ENCODE results near the gene OPRD1.
"Not testable (repeated sequence)": the region's sequence is repeated elsewhere in the genome, so short reads cannot be mapped to it uniquely, and the experiment has no call there.

Gene OPRD1

GRCh38 chr1:28789816-28790215 is 22.2 kb upstream of the OPRD1 start:
- Histone ChIP-seq H3K9me2 (replicated peaks; ENCODE audit: insufficient read depth, low read length) (no peaks in the 10 kb centered on the region), H3K4me2 (ENCODE audit: low read depth, low read length, poor library complexity, severe bottlenecking) (no peak overlapping the region), H2AFZ (ENCODE audit: low read depth, low read length, severe bottlenecking) (no peak overlapping the region), H3K79me2 (ENCODE audit: insufficient read depth, low read length) (no peaks in the 10 kb centered on the region), H4K20me1 (ENCODE audit: low read depth, low read length) (no peaks in the 10 kb centered on the region), H3K9ac (ENCODE audit: low read length) (no peak overlapping the region), H3K4me3 (ENCODE audit: insufficient read depth, low read length, poor library complexity, severe bottlenecking) (no peak overlapping the region), H3K9me3 (ENCODE audit: insufficient read depth, low read length) (no peaks in the 10 kb centered on the region), H3K36me3 (ENCODE audit: low read length) (no peaks in the 10 kb centered on the region), H3F3A (ENCODE audit: insufficient read depth) (no peaks in the 10 kb centered on the region), H3K27ac (ENCODE audit: low read depth, low read length) (no peak overlapping the region), H3K27me3 (ENCODE audit: low read length) (no peaks in the 10 kb centered on the region)
- TF ChIP-seq CTCF (IDR thresholded peaks at IDR 0.05; ENCODE audit: insufficient read depth, low read length, poor library complexity, severe bottlenecking) (no peak), EZH2phosphoT487 (conservative IDR thresholded peaks at IDR 0.05; ENCODE audit: low read length) (no peak)

- Histone ChIP-seq H3F3A (ENCODE audit: insufficient read depth) (no peaks in the 10 kb centered on the region), H3K27me3 (ENCODE audit: low read length) (no peaks in the 10 kb centered on the region), H3K9ac (ENCODE audit: low read length) (no peak overlapping the region), H2AFZ (ENCODE audit: low read depth, low read length, severe bottlenecking) (no peak overlapping the region), H3K27ac (ENCODE audit: low read depth, low read length) (no peak overlapping the region), H3K36me3 (ENCODE audit: low read length) (no peaks in the 10 kb centered on the region), H3K4me2 (ENCODE audit: low read depth, low read length, poor library complexity, severe bottlenecking) (no peak overlapping the region), H3K9me2 (replicated peaks; ENCODE audit: insufficient read depth, low read length) (no peaks in the 10 kb centered on the region), H3K79me2 (ENCODE audit: insufficient read depth, low read length) (no peaks in the 10 kb centered on the region), H3K4me3 (ENCODE audit: insufficient read depth, low read length, poor library complexity, severe bottlenecking) (no peak overlapping the region), H4K20me1 (ENCODE audit: low read depth, low read length) (no peaks in the 10 kb centered on the region), H3K9me3 (ENCODE audit: insufficient read depth, low read length) (no peaks in the 10 kb centered on the region)
- TF ChIP-seq EZH2phosphoT487 (conservative IDR thresholded peaks at IDR 0.05; ENCODE audit: low read length): no peak
- no peak for TF ChIP-seq CTCF (IDR thresholded peaks at IDR 0.05; ENCODE audit: insufficient read depth, low read length, poor library complexity, severe bottlenecking)
Measured at GRCh38 chr1:28790377-28791035, 21.5 kb upstream of the OPRD1 start.

GRCh38 chr1:28791929-28792328 is 20.0 kb upstream of the OPRD1 start:
- H3K4me2 ChIP-seq (ENCODE audit: low read depth, low read length, poor library complexity, severe bottlenecking); H3K9me2 ChIP-seq (replicated peaks; ENCODE audit: insufficient read depth, low read length); H3K9me3 ChIP-seq (ENCODE audit: insufficient read depth, low read length); H3K27ac ChIP-seq (ENCODE audit: low read depth, low read length); H3K4me3 ChIP-seq (ENCODE audit: insufficient read depth, low read length, poor library complexity, severe bottlenecking); H3K36me3 ChIP-seq (ENCODE audit: low read length); H2AFZ ChIP-seq (ENCODE audit: low read depth, low read length, severe bottlenecking); H4K20me1 ChIP-seq (ENCODE audit: low read depth, low read length); H3K9ac ChIP-seq (ENCODE audit: low read length); H3K27me3 ChIP-seq (ENCODE audit: low read length); H3F3A ChIP-seq (ENCODE audit: insufficient read depth); H3K79me2 ChIP-seq (ENCODE audit: insufficient read depth, low read length): not testable (repeated sequence)

GRCh38 chr1:28792644-28793121 is 19.3 kb upstream of the OPRD1 start:
- no peaks in the 10 kb centered on the region for H3F3A ChIP-seq (ENCODE audit: insufficient read depth)
- no peaks in the 10 kb centered on the region for H3K36me3 ChIP-seq (ENCODE audit: low read length)
- no peak overlapping the region for H3K27ac ChIP-seq (ENCODE audit: low read depth, low read length)
- H3K9me2 ChIP-seq (replicated peaks; ENCODE audit: insufficient read depth, low read length): no peaks in the 10 kb centered on the region
- no peak overlapping the region for H3K9ac ChIP-seq (ENCODE audit: low read length)
- H3K9me3 ChIP-seq (ENCODE audit: insufficient read depth, low read length): no peaks in the 10 kb centered on the region
- TF ChIP-seq CTCF (IDR thresholded peaks at IDR 0.05; ENCODE audit: insufficient read depth, low read length, poor library complexity, severe bottlenecking): no peak
- TF ChIP-seq EZH2phosphoT487 (conservative IDR thresholded peaks at IDR 0.05; ENCODE audit: low read length): no peak
- H2AFZ ChIP-seq (ENCODE audit: low read depth, low read length, severe bottlenecking): no peak overlapping the region
- H3K27me3 ChIP-seq (ENCODE audit: low read length): no peaks in the 10 kb centered on the region
- H3K4me2 ChIP-seq (ENCODE audit: low read depth, low read length, poor library complexity, severe bottlenecking): no peak overlapping the region
- no peaks in the 10 kb centered on the region for H3K79me2 ChIP-seq (ENCODE audit: insufficient read depth, low read length)
- no peaks in the 10 kb centered on the region for H4K20me1 ChIP-seq (ENCODE audit: low read depth, low read length)
- no peak overlapping the region for H3K4me3 ChIP-seq (ENCODE audit: insufficient read depth, low read length, poor library complexity, severe bottlenecking)

GRCh38 chr1:28794582-28794981 is 17.4 kb upstream of the OPRD1 start:
- H3K9ac ChIP-seq (ENCODE audit: low read length); H3K27ac ChIP-seq (ENCODE audit: low read depth, low read length); H3K79me2 ChIP-seq (ENCODE audit: insufficient read depth, low read length); H3K9me3 ChIP-seq (ENCODE audit: insufficient read depth, low read length); H3K4me2 ChIP-seq (ENCODE audit: low read depth, low read length, poor library complexity, severe bottlenecking); H3K27me3 ChIP-seq (ENCODE audit: low read length); H3F3A ChIP-seq (ENCODE audit: insufficient read depth); H3K4me3 ChIP-seq (ENCODE audit: insufficient read depth, low read length, poor library complexity, severe bottlenecking); H4K20me1 ChIP-seq (ENCODE audit: low read depth, low read length); H2AFZ ChIP-seq (ENCODE audit: low read depth, low read length, severe bottlenecking); H3K36me3 ChIP-seq (ENCODE audit: low read length); H3K9me2 ChIP-seq (replicated peaks; ENCODE audit: insufficient read depth, low read length): not testable (repeated sequence)
